Measurements from ENCODE around the gene OR13C8.
"Not testable (repeated sequence)": the region's sequence is repeated elsewhere in the genome, so short reads cannot be mapped to it uniquely, and the experiment has no call there.

The OR13C8 gene

GRCh38 chr9:104568868-104569267 is at the start of gene OR13C8:
TSS of gene OR13C8 (plus strand) at chr9:104569168. CDS start at chr9:104569168, 0 bp downstream.
- no peak for DNase-seq (ENCODE audit: low read depth, low spot score)

GRCh38 chr9:104520241-104520640 is 48.7 kb upstream of the OR13C8 start:
- not testable (repeated sequence) for DNase-seq (ENCODE audit: low read depth, low spot score)

GRCh38 chr9:104527109-104527508 is 41.9 kb upstream of the OR13C8 start, which contains the start of gene OR13C4:
TSS of gene OR13C4 (minus strand) at chr9:104527209. CDS start at chr9:104527209, 0 bp downstream.
- DNase-seq (ENCODE audit: low read depth, low spot score) = no peak

- DNase-seq (ENCODE audit: low read depth, low spot score) = no peak
Observed at GRCh38 chr9:104536756-104537155, 32.2 kb upstream of the OR13C8 start, which contains the start of gene OR13C3. TSS of gene OR13C3 (minus strand) at chr9:104536856. CDS start at chr9:104536723, 133 bp downstream.

GRCh38 chr9:104539275-104539674 is 29.7 kb upstream of the OR13C8 start:
- no peak for DNase-seq (ENCODE audit: low read depth, low spot score)

GRCh38 chr9:104544644-104545043 is 24.3 kb upstream of the OR13C8 start:
- DNase-seq (ENCODE audit: low read depth, low spot score) = no peak

GRCh38 chr9:104553261-104553660 is 15.7 kb upstream of the OR13C8 start:
- DNase-seq (ENCODE audit: low read depth, low spot score) = no peak

- no peak for DNase-seq (ENCODE audit: low read depth, low spot score)
Observed at GRCh38 chr9:104555521-104555920, 13.4 kb upstream of the OR13C8 start.

GRCh38 chr9:104556830-104557634 is 11.9 kb upstream of the OR13C8 start:
- DNase-seq (ENCODE audit: low read depth, low spot score) = no peak

- DNase-seq (ENCODE audit: low read depth, low spot score) = no peak
Observed at GRCh38 chr9:104564358-104564757, 4.6 kb upstream of the OR13C8 start.

- no peak for DNase-seq (ENCODE audit: low read depth, low spot score)
Observed at GRCh38 chr9:104572612-104573011, 3.6 kb downstream of the OR13C8 start.

GRCh38 chr9:104575456-104575855 is 6.5 kb downstream of the OR13C8 start:
- no peak for DNase-seq (ENCODE audit: low read depth, low spot score)

GRCh38 chr9:104577263-104577662 is 8.3 kb downstream of the OR13C8 start:
- no peak for DNase-seq (ENCODE audit: low read depth, low spot score)

- no peak for DNase-seq (ENCODE audit: low read depth, low spot score)
Observed at GRCh38 chr9:104580562-104580961, 11.6 kb downstream of the OR13C8 start.

- DNase-seq (ENCODE audit: low read depth, low spot score) = no peak
Observed at GRCh38 chr9:104586496-104587180, 17.7 kb downstream of the OR13C8 start.

GRCh38 chr9:104589626-104590025 is 20.7 kb downstream of the OR13C8 start:
- no peak for DNase-seq (ENCODE audit: low read depth, low spot score)

- DNase-seq (ENCODE audit: low read depth, low spot score) = not testable (repeated sequence)
Observed at GRCh38 chr9:104598749-104599148, 29.8 kb downstream of the OR13C8 start.

- not testable (repeated sequence) for DNase-seq (ENCODE audit: low read depth, low spot score)
Observed at GRCh38 chr9:104599313-104599712, 30.3 kb downstream of the OR13C8 start, which contains the start of gene OR13C5. TSS of gene OR13C5 (minus strand) at chr9:104599413. CDS start at chr9:104599413, 0 bp downstream.

- no peak for DNase-seq (ENCODE audit: low read depth, low spot score)
Observed at GRCh38 chr9:104604801-104605200, 35.8 kb downstream of the OR13C8 start.

GRCh38 chr9:104605527-104605926 is 36.6 kb downstream of the OR13C8 start, which contains the start of gene OR13C2:
TSS of gene OR13C2 (minus strand) at chr9:104605627. CDS start at chr9:104605627, 0 bp downstream.
- DNase-seq (ENCODE audit: low read depth, low spot score) = not testable (repeated sequence)

- DNase-seq (ENCODE audit: low read depth, low spot score) = no peak
Observed at GRCh38 chr9:104606152-104606551, 37.2 kb downstream of the OR13C8 start.

- DNase-seq (ENCODE audit: low read depth, low spot score) = no peak
Observed at GRCh38 chr9:104608336-104608735, 39.4 kb downstream of the OR13C8 start.

Data from activated naive CD8-positive, alpha-beta T cell treated with anti-CD3 and anti-CD28 coated beads, Interleukin-2, amount 50 U/mL, for 16 hours (primary cell).